ENCODE data around the gene LTBP3. TPM values are rescaled to one million over a fixed set of nuclear protein-coding genes. Genes with fewer than 3 reads are reported as not detected.

The LTBP3 gene
- total and polyA plus RNA-seq, 9 of the 15 experiments (the other 6 are each of a cell fraction or from before 2014, with no cell fraction given): 0.06 to 20.5 (median 4.8) TPM

DNA sequence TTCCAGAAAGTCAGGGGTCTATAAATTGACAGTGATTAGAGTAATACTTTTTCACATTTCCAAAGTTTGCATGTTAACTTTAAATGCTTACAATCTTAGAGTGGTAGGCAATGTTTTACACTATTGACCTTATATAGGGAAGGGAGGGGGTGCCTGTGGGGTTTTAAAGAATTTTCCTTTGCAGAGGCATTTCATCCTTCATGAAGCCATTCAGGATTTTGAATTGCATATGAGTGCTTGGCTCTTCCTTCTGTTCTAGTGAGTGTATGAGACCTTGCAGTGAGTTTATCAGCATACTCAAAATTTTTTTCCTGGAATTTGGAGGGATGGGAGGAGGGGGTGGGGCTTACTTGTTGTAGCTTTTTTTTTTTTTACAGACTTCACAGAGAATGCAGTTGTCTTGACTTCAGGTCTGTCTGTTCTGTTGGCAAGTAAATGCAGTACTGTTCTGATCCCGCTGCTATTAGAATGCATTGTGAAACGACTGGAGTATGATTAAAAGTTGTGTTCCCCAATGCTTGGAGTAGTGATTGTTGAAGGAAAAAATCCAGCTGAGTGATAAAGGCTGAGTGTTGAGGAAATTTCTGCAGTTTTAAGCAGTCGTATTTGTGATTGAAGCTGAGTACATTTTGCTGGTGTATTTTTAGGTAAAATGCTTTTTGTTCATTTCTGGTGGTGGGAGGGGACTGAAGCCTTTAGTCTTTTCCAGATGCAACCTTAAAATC is 54.0 kb downstream of the LTBP3 start (continued):
- TF ChIP-seq CHD7 (IDR thresholded peaks at IDR 0.05; ENCODE audit: low read depth, low read length) (peak; percentile 8), KAT8 (IDR thresholded peaks at IDR 0.05; ENCODE audit: low read depth) (no peak), POLR2A (conservative IDR thresholded peaks at IDR 0.05) (peak; percentile 94), PRPF4 (IDR thresholded peaks at IDR 0.05; ENCODE audit: insufficient read depth, low read depth, low read length, poor library complexity, severe bottlenecking) (peak; percentile 38), ELF1 (tag; IDR thresholded peaks at IDR 0.05) (no peak), CEBPG (CRISPR knock-in tag; IDR thresholded peaks at IDR 0.05) (no peak), CEBPG (tag; conservative IDR thresholded peaks at IDR 0.05 in 1 of 2, IDR thresholded peaks at IDR 0.05 in 1 of 2) (no peak), NFE2L1 (tag; IDR thresholded peaks at IDR 0.05; ENCODE audit: borderline replicate concordance, low read depth) (no peak), GTF2A2 (tag; IDR thresholded peaks at IDR 0.05) (no peak), ZNF518B (CRISPR knock-in tag; IDR thresholded peaks at IDR 0.05) (peak; percentile 77), PPARD (CRISPR knock-in tag; IDR thresholded peaks at IDR 0.05) (no peak), ZNF431 (CRISPR knock-in tag; IDR thresholded peaks at IDR 0.05) (no peak; the same call in 1 of the 2 replicates), RUNX1 (IDR thresholded peaks at IDR 0.05; ENCODE audit: low read depth) (no peak)
